Astrocyte (in vitro differentiated cells and primary cell): ENCODE data around the gene MSRB3. TPM values are rescaled to one million over a fixed set of nuclear protein-coding genes. Genes with fewer than 3 reads are reported as not detected.
A peak's percentile ranks its signal among the peaks of the same experiment; 100 is the strongest.

ENCODE experiments used
- DNase-seq: peaks from one replicate; pipeline ENCODE4 v3.0.0-alpha.2; 2010; ENCODE audit warnings: low read depth
- FAIRE-seq: peaks from 2 replicates; lab custom pipeline; 2011; peaks lifted over from hg19 to GRCh38; lab: Jason Lieb, UNC
- H2AFZ ChIP-seq: 2 replicates; pipeline ENCODE4 v1.6.0; 2012; ENCODE audit warnings: low read depth, low read length, inconsistent platforms
- H3K27ac ChIP-seq: 2 replicates; pipeline ENCODE4 v1.5.1; 2011; ENCODE audit warnings: low read depth, low read length, inconsistent platforms
- H3K27me3 ChIP-seq: 2 replicates; pipeline ENCODE4 v1.6.0; 2011; ENCODE audit warnings: low read length, inconsistent platforms; ENCODE audit not compliant: insufficient read depth
- H3K36me3 ChIP-seq: 2 replicates; pipeline ENCODE4 v1.5.1; 2011; ENCODE audit warnings: low read length, inconsistent platforms; ENCODE audit not compliant: insufficient read depth
- H3K4me1 ChIP-seq: 2 replicates; pipeline ENCODE4 v1.5.1; 2011; ENCODE audit warnings: low read length, inconsistent platforms; ENCODE audit not compliant: insufficient read depth
- H3K4me2 ChIP-seq: 2 replicates; pipeline ENCODE4 v1.6.0; 2012; ENCODE audit warnings: low read length, inconsistent platforms
- H3K4me3 ChIP-seq: 2 replicates; pipeline ENCODE4 v1.5.1; 2011; ENCODE audit warnings: low read depth, mild to moderate bottlenecking, low read length, inconsistent platforms; ENCODE audit not compliant: insufficient read depth
- H3K79me2 ChIP-seq: 2 replicates; pipeline ENCODE4 v1.6.0; 2012; ENCODE audit warnings: mild to moderate bottlenecking, low read length, inconsistent platforms; ENCODE audit not compliant: insufficient read depth
- H3K9ac ChIP-seq: 2 replicates; pipeline ENCODE4 v1.6.0; 2012; ENCODE audit warnings: mild to moderate bottlenecking, low read length, inconsistent platforms
- H3K9me3 ChIP-seq: 2 replicates; pipeline ENCODE4 v1.5.1; 2012; ENCODE audit warnings: low read depth, mild to moderate bottlenecking, low read length, inconsistent platforms; ENCODE audit not compliant: insufficient read depth
- H4K20me1 ChIP-seq: 2 replicates; pipeline ENCODE4 v1.6.0; 2012; ENCODE audit warnings: low read length, inconsistent platforms; ENCODE audit not compliant: insufficient read depth
- H3K27ac Mint-ChIP-seq: one replicate; pipeline ENCODE4 v1.8.0; 2021; ENCODE audit warnings: mild to moderate bottlenecking, mixed read lengths; ENCODE audit not compliant: unreplicated experiment
- H3K27me3 Mint-ChIP-seq: one replicate; pipeline ENCODE4 v1.8.0; 2021; ENCODE audit warnings: low read depth, mixed read lengths; ENCODE audit not compliant: unreplicated experiment
- H3K36me3 Mint-ChIP-seq: one replicate; pipeline ENCODE4 v1.8.0; 2021; ENCODE audit warnings: low read depth, mixed read lengths; ENCODE audit not compliant: unreplicated experiment
- H3K4me1 Mint-ChIP-seq: one replicate; pipeline ENCODE4 v1.8.0; 2021; ENCODE audit warnings: low read depth, mixed read lengths; ENCODE audit not compliant: unreplicated experiment
- H3K4me3 Mint-ChIP-seq: one replicate; pipeline ENCODE4 v1.8.0; 2021; ENCODE audit warnings: mild to moderate bottlenecking, moderate library complexity, mixed read lengths; ENCODE audit not compliant: unreplicated experiment
- H3K9me3 Mint-ChIP-seq: one replicate; pipeline ENCODE4 v1.8.0; 2021; ENCODE audit warnings: mild to moderate bottlenecking, mixed read lengths; ENCODE audit not compliant: unreplicated experiment
- EZH2 ChIP-seq: IDR thresholded peaks from 2 replicates; pipeline ENCODE4 v1.6.1; 2012; ENCODE audit warnings: mild to moderate bottlenecking, low read length, inconsistent platforms; ENCODE audit not compliant: insufficient read depth
- total RNA-seq: library from RNA; stranded (reverse); gene quantifications from 2 replicates; pipeline ENCODE4 v1.2.1, GENCODE V29; 2021
- TF ChIP-seq, protein P1 (sequence below): IDR thresholded peaks from 2 replicates; pipeline ENCODE4 v1.5.1; 2011; ENCODE audit warnings: low read depth, mild to moderate bottlenecking, inconsistent platforms, low read length, moderate library complexity; ENCODE audit not compliant: insufficient read depth

The MSRB3 gene
- total RNA-seq, 1 donor from 2014 or later, result 73.0 TPM

DNA sequence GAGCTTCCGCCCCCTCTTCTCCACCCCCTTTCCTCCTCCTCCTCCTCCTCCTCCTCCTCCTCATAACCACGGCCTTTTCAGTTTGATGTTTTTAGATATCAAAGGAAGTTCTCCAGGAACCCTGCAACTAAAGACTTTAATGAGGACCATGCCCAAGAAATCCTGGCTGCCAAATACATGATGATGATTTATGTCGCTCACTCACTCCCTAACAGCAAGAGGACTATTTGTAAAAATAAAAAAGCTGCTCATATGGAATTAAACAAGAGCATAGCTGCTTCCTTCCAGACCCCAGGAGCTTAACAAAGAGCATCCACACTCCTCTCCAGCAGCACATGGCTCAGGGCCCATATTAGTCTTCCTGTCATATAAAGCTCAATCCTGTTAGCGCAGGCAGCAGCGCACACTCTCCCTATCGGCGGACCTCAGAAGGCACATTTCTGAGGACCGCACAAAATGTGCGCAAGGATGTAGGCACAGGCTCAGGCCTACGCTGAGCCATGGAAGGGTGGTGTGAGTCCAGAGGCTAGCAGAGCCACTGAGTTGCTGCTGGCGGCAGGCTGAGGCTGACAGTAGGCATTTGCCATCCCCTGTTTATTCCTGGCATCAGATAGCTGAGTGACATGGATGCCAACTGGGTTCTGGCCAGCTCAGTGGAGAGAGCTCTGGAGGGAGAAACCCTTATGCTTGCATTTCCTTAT is 232.8 kb downstream of the MSRB3 start:
- Histone ChIP-seq H3K27me3 (no peaks in the 10 kb centered on the region), H3K9me3 (no peaks in the 10 kb centered on the region), H3K4me1 (peaks cover 13% of the 10 kb centered on the region), H2AFZ (no peak overlapping the region), H4K20me1 (no peaks in the 10 kb centered on the region), H3K4me3 (no peak overlapping the region), H3K9ac (peak overlapping the region; percentile 22), H3K36me3 (no peaks in the 10 kb centered on the region), H3K27ac (no peak overlapping the region), H3K79me2 (no peaks in the 10 kb centered on the region), H3K4me2 (peak overlapping the region; percentile 56)
- H3K4me3 Mint-ChIP-seq, result no peak overlapping the region
- H3K36me3 Mint-ChIP-seq, result peaks cover 2% of the 10 kb centered on the region
- no peak overlapping the region for H3K27ac Mint-ChIP-seq
- DNase-seq (no peak), FAIRE-seq (no peak)
- H3K27me3 Mint-ChIP-seq, result peaks cover 43% of the 10 kb centered on the region
- TF ChIP-seq EZH2, result no peak
- TF ChIP-seq, protein P1, sequence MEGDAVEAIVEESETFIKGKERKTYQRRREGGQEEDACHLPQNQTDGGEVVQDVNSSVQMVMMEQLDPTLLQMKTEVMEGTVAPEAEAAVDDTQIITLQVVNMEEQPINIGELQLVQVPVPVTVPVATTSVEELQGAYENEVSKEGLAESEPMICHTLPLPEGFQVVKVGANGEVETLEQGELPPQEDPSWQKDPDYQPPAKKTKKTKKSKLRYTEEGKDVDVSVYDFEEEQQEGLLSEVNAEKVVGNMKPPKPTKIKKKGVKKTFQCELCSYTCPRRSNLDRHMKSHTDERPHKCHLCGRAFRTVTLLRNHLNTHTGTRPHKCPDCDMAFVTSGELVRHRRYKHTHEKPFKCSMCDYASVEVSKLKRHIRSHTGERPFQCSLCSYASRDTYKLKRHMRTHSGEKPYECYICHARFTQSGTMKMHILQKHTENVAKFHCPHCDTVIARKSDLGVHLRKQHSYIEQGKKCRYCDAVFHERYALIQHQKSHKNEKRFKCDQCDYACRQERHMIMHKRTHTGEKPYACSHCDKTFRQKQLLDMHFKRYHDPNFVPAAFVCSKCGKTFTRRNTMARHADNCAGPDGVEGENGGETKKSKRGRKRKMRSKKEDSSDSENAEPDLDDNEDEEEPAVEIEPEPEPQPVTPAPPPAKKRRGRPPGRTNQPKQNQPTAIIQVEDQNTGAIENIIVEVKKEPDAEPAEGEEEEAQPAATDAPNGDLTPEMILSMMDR, result no peak
- peaks cover 7% of the 10 kb centered on the region for H3K4me1 Mint-ChIP-seq
- peaks cover under 1% of the 10 kb centered on the region for H3K9me3 Mint-ChIP-seq

DNA sequence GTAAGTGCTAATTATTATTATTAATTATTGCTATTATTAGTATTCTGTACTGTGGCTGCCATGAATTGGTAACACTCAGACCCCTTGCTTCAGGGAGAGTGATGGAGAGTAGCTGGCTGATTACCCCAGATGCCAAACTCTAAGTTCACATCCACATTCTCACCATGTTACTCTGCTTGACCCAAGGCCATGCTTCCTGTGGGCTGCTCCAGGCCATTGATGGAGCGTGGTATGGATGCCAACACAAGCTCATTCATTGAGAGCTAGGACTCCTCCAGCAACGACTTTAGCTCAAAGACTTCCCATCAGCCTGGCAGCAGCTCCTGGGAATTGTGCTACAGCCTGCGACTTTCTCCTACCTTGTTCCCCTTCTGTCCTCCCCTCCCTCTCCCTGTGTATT is 233.4 kb downstream of the MSRB3 start:
- Histone ChIP-seq H3K27me3 (no peaks in the 10 kb centered on the region), H3K9me3 (no peaks in the 10 kb centered on the region), H3K79me2 (no peaks in the 10 kb centered on the region), H2AFZ (no peak overlapping the region), H3K4me3 (no peak overlapping the region), H3K36me3 (no peaks in the 10 kb centered on the region), H3K4me2 (no peak overlapping the region), H3K27ac (no peak overlapping the region), H3K9ac (no peak overlapping the region), H4K20me1 (no peaks in the 10 kb centered on the region), H3K4me1 (peaks cover 13% of the 10 kb centered on the region)
- Mint-ChIP-seq H3K36me3 (peaks cover 2% of the 10 kb centered on the region), H3K27ac (no peak overlapping the region), H3K4me3 (no peak overlapping the region), H3K4me1 (peaks cover 7% of the 10 kb centered on the region), H3K9me3 (no peaks in the 10 kb centered on the region), H3K27me3 (peaks cover 38% of the 10 kb centered on the region)
- FAIRE-seq (no peak), DNase-seq (no peak)
- TF ChIP-seq EZH2, result no peak
- TF ChIP-seq, protein P1, result no peak

Other genes starting within 250 kb of the MSRB3 start
- 0.26 TPM in 1 of 2 replicates, not detected in the other for gene WIF1, start 157.4 kb upstream of the MSRB3 start, total RNA-seq
- gene LEMD3, start 109.1 kb upstream of the MSRB3 start, total RNA-seq, result 20.9 and 21.8 TPM in 2 replicates